ENCODE data around the gene C10orf95. TPM values are rescaled to one million over a fixed set of nuclear protein-coding genes. Genes with fewer than 3 reads are reported as not detected.

Gene C10orf95
- total and polyA plus RNA-seq, 2 donors (not counting 1 experiment from before 2014, with no cell fraction given) = 0.32 to 0.63 TPM

DNA sequence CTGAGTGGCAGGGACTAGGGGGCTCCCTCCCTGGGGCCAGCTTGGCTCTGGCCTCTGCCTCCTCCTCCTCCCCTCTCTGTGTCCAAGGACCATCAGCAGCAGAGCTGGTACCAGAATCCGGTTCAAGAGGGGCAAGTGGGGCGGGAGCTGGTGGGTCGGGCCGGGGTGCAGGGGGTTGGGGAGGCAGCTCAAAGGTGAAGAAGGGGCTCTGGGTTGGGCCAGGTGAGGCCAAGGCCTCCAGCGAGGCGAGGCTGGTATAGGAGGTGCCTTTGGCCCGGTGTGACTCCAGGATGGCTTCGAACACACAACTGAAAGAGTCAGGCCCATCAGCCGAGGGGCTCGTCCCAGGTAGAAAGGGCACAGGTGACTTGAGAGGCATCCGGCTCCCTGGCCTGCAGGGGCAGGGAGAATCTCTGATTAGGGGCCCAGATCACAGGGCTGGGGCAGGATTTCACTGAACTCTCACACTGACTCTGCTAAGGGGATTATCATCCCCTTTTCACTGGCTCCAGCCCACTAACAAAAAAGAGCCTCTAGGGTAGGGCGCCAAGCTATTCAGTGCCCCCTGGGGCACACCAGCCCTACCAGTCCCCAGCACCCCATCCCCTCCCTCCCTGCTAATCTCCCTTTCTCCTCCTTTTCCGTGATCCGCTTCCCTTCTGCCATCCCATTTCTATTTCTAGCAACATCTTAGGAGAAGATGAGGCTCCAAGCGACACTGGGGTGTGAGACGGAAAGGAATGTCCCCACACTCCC lies 37.4 kb downstream of the C10orf95 start:
- H4K20me1 ChIP-seq (ENCODE audit: control insufficient read depth, insufficient read depth, low read length, poor library complexity, severe bottlenecking) = no peaks in the 10 kb centered on the region
- TF ChIP-seq, protein P1, sequence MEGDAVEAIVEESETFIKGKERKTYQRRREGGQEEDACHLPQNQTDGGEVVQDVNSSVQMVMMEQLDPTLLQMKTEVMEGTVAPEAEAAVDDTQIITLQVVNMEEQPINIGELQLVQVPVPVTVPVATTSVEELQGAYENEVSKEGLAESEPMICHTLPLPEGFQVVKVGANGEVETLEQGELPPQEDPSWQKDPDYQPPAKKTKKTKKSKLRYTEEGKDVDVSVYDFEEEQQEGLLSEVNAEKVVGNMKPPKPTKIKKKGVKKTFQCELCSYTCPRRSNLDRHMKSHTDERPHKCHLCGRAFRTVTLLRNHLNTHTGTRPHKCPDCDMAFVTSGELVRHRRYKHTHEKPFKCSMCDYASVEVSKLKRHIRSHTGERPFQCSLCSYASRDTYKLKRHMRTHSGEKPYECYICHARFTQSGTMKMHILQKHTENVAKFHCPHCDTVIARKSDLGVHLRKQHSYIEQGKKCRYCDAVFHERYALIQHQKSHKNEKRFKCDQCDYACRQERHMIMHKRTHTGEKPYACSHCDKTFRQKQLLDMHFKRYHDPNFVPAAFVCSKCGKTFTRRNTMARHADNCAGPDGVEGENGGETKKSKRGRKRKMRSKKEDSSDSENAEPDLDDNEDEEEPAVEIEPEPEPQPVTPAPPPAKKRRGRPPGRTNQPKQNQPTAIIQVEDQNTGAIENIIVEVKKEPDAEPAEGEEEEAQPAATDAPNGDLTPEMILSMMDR (IDR thresholded peaks at IDR 0.05) = no peak
- TF ChIP-seq EZH2 (IDR thresholded peaks at IDR 0.05; ENCODE audit: borderline replicate concordance, insufficient read depth, low read depth, low read length, poor library complexity, severe bottlenecking) = no peak
- peaks cover 64% of the 10 kb centered on the region for H3K27me3 Mint-ChIP-seq
- H3K4me1 ChIP-seq (ENCODE audit: control insufficient read depth in 2 of 2, insufficient read depth in 2 of 2, low read length in 2 of 2) = peaks cover 28% of the 10 kb centered on the region in 2 donors
- H3K4me1 Mint-ChIP-seq = peaks cover 30% of the 10 kb centered on the region
- intact Hi-C loops (cut with micrococcal nuclease) = no loop called here
- POLR2A ChIA-PET = interaction anchor here (0.6 kb wide), 1 partner anchor 13 kb away, joined by 3 read pairs; no protein-coding TSS in a partner anchor
- H3K36me3 ChIP-seq (replicated peaks in 1 of 2; ENCODE audit: control extremely low read depth in 1 of 2, control insufficient read depth in 1 of 2, extremely low read depth in 1 of 2, insufficient read depth in 2 of 2, low read length in 1 of 2) = no peaks in the 10 kb centered on the region
- no peak overlapping the region for H3K27ac Mint-ChIP-seq
- no peak overlapping the region for H3K4me2 ChIP-seq (replicated peaks; ENCODE audit: low read depth, low read length, poor library complexity, severe bottlenecking)
- ATAC-seq (ENCODE audit: low read depth) = no peak
- H3K9me3 ChIP-seq (ENCODE audit: control extremely low read depth in 1 of 3, control insufficient read depth in 2 of 3, insufficient read depth in 1 of 3, low read length in 2 of 3) = peaks cover 0 to 19% (median 0%) of the 10 kb centered on the region in 3 donors
- H3K27me3 ChIP-seq (replicated peaks in 1 of 4; ENCODE audit: control extremely low read depth in 1 of 4, control insufficient read depth in 3 of 4, insufficient read depth in 4 of 4, low read length in 3 of 4) = peaks cover 0 to 92% (median 53%) of the 10 kb centered on the region in 4 experiments
- H2AFZ ChIP-seq (ENCODE audit: insufficient read depth, low read depth, low read length, poor library complexity, severe bottlenecking) = no peak overlapping the region
- no peak overlapping the region for H3K27ac ChIP-seq (ENCODE audit: low read length in 2 of 2)
- CTCF ChIA-PET = interaction anchor here (1.0 to 5.0 kb wide), 3 partner anchors 8 to 13 kb away, joined by 6 to 35 read pairs (median 10); no protein-coding TSS in a partner anchor
- no peak overlapping the region for H3K4me3 Mint-ChIP-seq
- H3K4me3 ChIP-seq (ENCODE audit: control extremely low read depth in 1 of 5, extremely low read depth in 1 of 5, insufficient read depth in 1 of 5, low read depth in 2 of 5, low read length in 4 of 5) = no peak overlapping the region
- DNase-seq = peak; percentile 16
- H3K9me3 Mint-ChIP-seq (ENCODE audit: insufficient read depth) = no peaks in the 10 kb centered on the region
- no peaks in the 10 kb centered on the region for H3K79me2 ChIP-seq (ENCODE audit: control insufficient read depth, insufficient read depth, low read length)
- H3K9ac ChIP-seq (ENCODE audit: low read length) = no peak overlapping the region
- WGBS (ENCODE audit: insufficient coverage) = 98% methylated on average over 16 of the region's 16 CpGs

Data from B cell (primary cell).